Naive thymus-derived CD4-positive, alpha-beta T cell (primary cell): ENCODE results near the gene FRK. TPM values are rescaled to one million over a fixed set of nuclear protein-coding genes. Genes with fewer than 3 reads are reported as not detected.
"Not testable (repeated sequence)": the region's sequence is repeated elsewhere in the genome, so short reads cannot be mapped to it uniquely, and the experiment has no call there.

Experiments
- ATAC-seq: fragments of 150-1000 bp; cut with Tn5 transposase; 2 replicates; pipeline ENCODE4 v1.10.0; 2021; ENCODE audit warnings: mild to moderate bottlenecking, moderate library complexity
- CTCF ChIA-PET: fragments of 350-600 bp; sonication (Branson Sonifier 250); formaldehyde crosslinking; loops from one replicate; lab custom pipeline; 2021; ENCODE audit warnings: antibody characterized with exemption; lab: Charles Lee
- POLR2A ChIA-PET: fragments of 350-600 bp; sonication (Branson Sonifier 250); formaldehyde crosslinking; loops from one replicate; lab custom pipeline; 2021; ENCODE audit warnings: antibody characterized with exemption, inconsistent platforms; lab: Charles Lee
- DNase-seq, 9 donors: peaks; one replicate each; pipeline versions ENCODE4 v3.0.0 to v3.0.0-alpha.2; 2020 to 2022; ENCODE audit warnings: mixed read lengths in 1 of 9
- H3K27ac ChIP-seq: one replicate; pipeline ENCODE4 v1.7.0; 2013; ENCODE audit warnings: mild to moderate bottlenecking, low read depth, low read length, moderate library complexity
- H3K27me3 ChIP-seq, 2 donors: one replicate each; pipeline ENCODE4 v1.7.0; 2013; ENCODE audit warnings: low read length in 2 of 2, mild to moderate bottlenecking in 2 of 2, moderate library complexity in 2 of 2; ENCODE audit not compliant: control insufficient read depth in 2 of 2, insufficient read depth in 2 of 2
- H3K36me3 ChIP-seq, 3 experiments: 1 replicate in 2 of 3; 2 replicates in 1 of 3; pipeline ENCODE4 v1.7.0; 2013; ENCODE audit warnings: low read length in 3 of 3, mild to moderate bottlenecking in 3 of 3, moderate library complexity in 1 of 3; ENCODE audit not compliant: insufficient read depth in 3 of 3, control insufficient read depth in 2 of 3
- H3K4me1 ChIP-seq, 2 donors: one replicate each; pipeline ENCODE4 v1.7.0; 2013; ENCODE audit warnings: low read length in 2 of 2, mild to moderate bottlenecking in 2 of 2, moderate library complexity in 1 of 2; ENCODE audit not compliant: control insufficient read depth in 2 of 2, insufficient read depth in 2 of 2
- H3K4me3 ChIP-seq: 2 replicates; pipeline ENCODE4 v1.7.0; 2013; ENCODE audit warnings: mild to moderate bottlenecking, low read length
- H3K9me3 ChIP-seq, 3 experiments: 1 replicate in 2 of 3; 2 replicates in 1 of 3; pipeline ENCODE4 v1.7.0; 2013; ENCODE audit warnings: low read length in 3 of 3; ENCODE audit not compliant: control insufficient read depth in 2 of 3
- H3K27ac Mint-ChIP-seq, 9 donors: one replicate each; pipeline ENCODE4 v1.8.0; 2020 to 2022; ENCODE audit warnings: mixed read lengths in 9 of 9, mild to moderate bottlenecking in 8 of 9, moderate library complexity in 5 of 9, inconsistent platforms in 2 of 9
- H3K27me3 Mint-ChIP-seq, 5 donors: one replicate each; pipeline ENCODE4 v1.8.0; 2021 to 2022; ENCODE audit warnings: mixed read lengths in 5 of 5, mild to moderate bottlenecking in 1 of 5
- H3K36me3 Mint-ChIP-seq, 5 donors: one replicate each; pipeline ENCODE4 v1.8.0; 2020 to 2022; ENCODE audit warnings: mixed read lengths in 5 of 5, mild to moderate bottlenecking in 3 of 5, inconsistent platforms in 1 of 5
- H3K4me1 Mint-ChIP-seq, 7 donors: one replicate each; pipeline ENCODE4 v1.8.0; 2020 to 2022; ENCODE audit warnings: mixed read lengths in 7 of 7, mild to moderate bottlenecking in 3 of 7, inconsistent platforms in 1 of 7
- H3K4me3 Mint-ChIP-seq, 10 donors: one replicate each; pipeline ENCODE4 v1.8.0; 2020 to 2022; ENCODE audit warnings: mild to moderate bottlenecking in 10 of 10, mixed read lengths in 10 of 10, moderate library complexity in 6 of 10, inconsistent platforms in 2 of 10
- H3K9me3 Mint-ChIP-seq, 11 donors: one replicate each; pipeline ENCODE4 v1.8.0; 2020 to 2022; ENCODE audit warnings: mixed read lengths in 11 of 11, mild to moderate bottlenecking in 4 of 11, inconsistent platforms in 1 of 11, moderate library complexity in 1 of 11
- intact Hi-C, 2 donors: fragments of 100-400 bp; cut with micrococcal nuclease; formaldehyde crosslinking; loops; one replicate each; pipeline ENCODE4 v1.15.1; 2023
- polyA plus RNA-seq, 2 donors: library from polyadenylated mRNA; unstranded; fragments of 300-500 nt; fragmentation: Illumina TruSeq; gene quantifications; one replicate each; pipeline ENCODE4 v1.2.3, GENCODE V29; 2021
- total RNA-seq, 6 experiments: library from RNA in 5 of 6; stranded (reverse) in 5 of 6; gene quantifications; 1 replicate in 5 of 6; 2 replicates in 1 of 6; pipeline ENCODE4 v1.2.3 and lab custom pipeline; 2021 to 2026

Gene FRK
- total and polyA plus RNA-seq, 7 experiments from 2014 or later, result 0.02 to 0.05 (median 0.04) TPM; not detected in 3

DNA sequence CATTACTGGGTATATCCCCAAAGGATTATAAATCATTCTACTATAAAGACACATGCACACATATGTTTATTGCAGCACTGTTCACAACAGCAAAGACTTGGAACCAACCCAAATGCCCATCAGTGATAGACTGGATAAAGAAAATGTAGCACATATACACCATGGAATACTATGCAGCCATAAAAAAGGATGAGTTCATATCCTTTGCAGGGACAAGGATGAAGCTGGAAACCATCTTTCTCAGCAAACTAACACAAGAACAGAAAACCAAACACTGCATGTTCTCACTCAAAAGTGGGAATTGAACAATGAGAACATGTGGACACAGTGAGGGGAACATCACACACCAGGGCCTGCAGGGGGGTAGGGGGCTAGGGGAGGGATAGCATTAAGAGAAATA, 14.4 kb downstream of the FRK start:
- H3K27me3 ChIP-seq, H3K36me3 ChIP-seq, intact Hi-C loops, CTCF ChIA-PET, POLR2A ChIA-PET, H3K27ac Mint-ChIP-seq, H3K9me3 Mint-ChIP-seq, H3K4me1 Mint-ChIP-seq, H3K36me3 Mint-ChIP-seq, H3K27ac ChIP-seq, H3K4me3 ChIP-seq, DNase-seq, ATAC-seq, H3K4me1 ChIP-seq, H3K4me3 Mint-ChIP-seq, H3K9me3 ChIP-seq: not testable (repeated sequence)
- peaks cover 4 to 63% (median 35%) of the 10 kb centered on the region in 5 donors for H3K27me3 Mint-ChIP-seq

DNA sequence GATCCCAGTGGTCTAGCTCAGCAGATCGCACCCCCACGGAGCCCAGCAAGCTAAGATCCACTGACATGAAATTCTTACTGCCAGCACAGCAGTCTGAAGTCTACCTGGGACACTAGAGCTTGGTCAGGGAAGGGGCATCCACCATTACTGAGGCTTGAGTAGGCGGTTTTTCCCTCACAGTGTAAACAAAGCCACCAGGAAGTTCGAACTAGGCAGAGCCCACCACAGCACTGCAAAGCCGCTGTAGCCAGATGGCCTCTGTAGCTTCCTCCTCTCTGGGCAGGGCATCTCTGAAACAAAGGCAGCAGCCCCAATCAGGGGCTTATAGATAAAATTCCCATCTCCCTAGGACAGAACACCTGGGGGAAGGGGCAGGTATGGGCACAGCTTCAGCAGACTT, 18.8 kb downstream of the FRK start:
- CTCF ChIA-PET, result no interaction called here
- POLR2A ChIA-PET, result no interaction called here
- no peaks in the 10 kb centered on the region for H3K4me1 ChIP-seq
- Mint-ChIP-seq H3K9me3 (peaks cover 0 to 8% (median 0%) of the 10 kb centered on the region in 11 donors), H3K27me3 (peaks cover 6 to 39% (median 20%) of the 10 kb centered on the region in 5 donors), H3K4me1 (no peaks in the 10 kb centered on the region), H3K4me3 (no peak overlapping the region), H3K27ac (no peak overlapping the region), H3K36me3 (no peaks in the 10 kb centered on the region)
- DNase-seq (no peak), ATAC-seq (no peak)
- H3K4me3 ChIP-seq, result no peak overlapping the region
- no peak overlapping the region for H3K27ac ChIP-seq
- intact Hi-C loops, result no loop called here
- no peaks in the 10 kb centered on the region for H3K27me3 ChIP-seq
- H3K9me3 ChIP-seq, result no peaks in the 10 kb centered on the region
- no peaks in the 10 kb centered on the region for H3K36me3 ChIP-seq

DNA sequence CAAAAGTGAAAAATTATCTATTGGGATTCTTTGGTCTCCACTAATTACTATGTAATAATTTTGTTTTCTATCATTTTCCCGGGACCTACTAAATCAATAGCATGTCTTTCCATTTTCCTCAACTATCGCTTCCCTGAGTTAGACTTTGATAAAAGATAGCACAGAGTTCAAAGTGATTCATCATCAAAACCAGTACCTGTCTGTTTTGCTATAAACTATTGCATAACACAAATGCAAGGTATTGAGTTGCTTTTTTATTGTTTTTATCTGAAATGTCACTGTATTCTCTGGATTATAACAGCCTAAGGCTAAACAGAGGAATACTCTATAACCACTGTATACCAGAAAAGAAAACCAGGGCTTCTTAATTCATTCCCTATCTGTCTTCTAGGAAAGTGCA, 19.7 kb downstream of the FRK start:
- no peak overlapping the region for H3K4me3 ChIP-seq
- H3K36me3 ChIP-seq, result no peaks in the 10 kb centered on the region
- no peak overlapping the region for H3K27ac ChIP-seq
- peaks cover 7 to 39% (median 25%) of the 10 kb centered on the region in 5 donors for H3K27me3 Mint-ChIP-seq
- H3K4me1 Mint-ChIP-seq, result no peaks in the 10 kb centered on the region
- DNase-seq (no peak), ATAC-seq (no peak)
- intact Hi-C loops, result no loop called here
- no peak overlapping the region for H3K27ac Mint-ChIP-seq
- ChIA-PET CTCF (no interaction called here), POLR2A (no interaction called here)
- no peaks in the 10 kb centered on the region for H3K9me3 ChIP-seq
- no peaks in the 10 kb centered on the region for H3K36me3 Mint-ChIP-seq
- H3K4me1 ChIP-seq, result no peaks in the 10 kb centered on the region
- H3K27me3 ChIP-seq, result no peaks in the 10 kb centered on the region
- no peak overlapping the region for H3K4me3 Mint-ChIP-seq
- peaks cover 0 to 8% (median 0%) of the 10 kb centered on the region in 11 donors for H3K9me3 Mint-ChIP-seq

DNA sequence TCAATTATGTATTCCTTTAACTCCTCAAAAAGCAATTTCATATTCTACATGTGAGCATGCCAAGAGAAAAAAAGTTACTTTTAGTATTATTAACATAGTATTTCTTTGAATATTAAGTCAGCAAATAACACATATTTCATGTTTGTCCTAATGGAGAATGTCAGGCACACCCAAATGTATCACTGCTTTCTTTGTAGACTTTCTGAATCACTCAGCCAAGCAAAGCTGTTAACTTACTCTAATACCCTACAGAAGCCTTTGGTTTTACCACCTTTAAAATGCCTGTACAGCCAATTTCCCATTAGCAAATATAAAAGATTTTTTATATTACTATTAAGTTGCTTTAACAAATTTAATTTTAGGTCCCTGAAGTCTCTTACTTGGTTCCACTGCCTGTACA, 23.8 kb downstream of the FRK start:
- no peaks in the 10 kb centered on the region for H3K36me3 ChIP-seq
- Mint-ChIP-seq H3K27ac (no peak overlapping the region), H3K4me1 (no peaks in the 10 kb centered on the region), H3K4me3 (no peak overlapping the region), H3K9me3 (peaks cover 0 to 3% (median 0%) of the 10 kb centered on the region in 11 donors), H3K27me3 (peaks cover 8 to 24% (median 14%) of the 10 kb centered on the region in 5 donors), H3K36me3 (no peaks in the 10 kb centered on the region)
- no peak for ATAC-seq
- no peak overlapping the region for H3K27ac ChIP-seq
- intact Hi-C loops, result no loop called here
- H3K4me3 ChIP-seq, result no peak overlapping the region
- ChIA-PET CTCF (no interaction called here), POLR2A (interaction anchor here (1.3 kb wide), 1 partner anchor 11 kb away, joined by 4 read pairs; no protein-coding TSS in a partner anchor)
- H3K27me3 ChIP-seq, result peaks cover 0 to 3% of the 10 kb centered on the region in 2 donors
- no peaks in the 10 kb centered on the region for H3K4me1 ChIP-seq
- H3K9me3 ChIP-seq, result no peaks in the 10 kb centered on the region
- no peak for DNase-seq

DNA sequence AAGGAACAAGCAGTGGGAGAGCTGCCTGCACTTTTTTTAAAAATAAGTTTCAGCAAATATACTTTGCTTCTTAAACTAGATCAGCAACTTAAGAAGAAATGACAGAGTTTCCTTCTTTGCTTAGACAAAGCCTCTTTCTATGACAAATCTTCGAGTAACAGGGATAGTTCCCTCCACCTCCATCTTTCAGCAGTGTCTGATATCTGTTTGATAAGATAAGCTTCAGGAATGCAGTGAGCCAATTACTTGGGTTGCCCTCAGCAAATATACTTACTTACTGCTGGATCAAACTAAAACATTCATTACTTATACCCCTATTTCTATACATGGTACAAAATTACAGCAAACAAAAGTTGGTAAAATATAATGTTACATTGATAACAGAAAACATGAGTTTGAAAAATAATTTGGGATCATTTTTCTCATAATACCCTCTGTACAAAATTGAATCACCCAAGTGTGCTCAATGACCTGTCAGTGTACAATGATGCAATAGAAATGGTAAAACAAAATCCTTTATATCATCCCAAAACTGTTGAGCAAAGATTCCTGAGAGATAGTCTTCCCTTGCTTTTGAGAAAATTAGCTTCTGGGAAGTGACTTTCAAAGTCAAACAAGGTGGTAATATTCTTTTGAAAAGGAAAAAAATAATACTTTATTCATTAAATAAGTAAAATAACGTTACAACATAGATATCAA, 24.5 kb downstream of the FRK start:
- Mint-ChIP-seq H3K4me3 (no peak overlapping the region), H3K27me3 (peaks cover 10 to 17% (median 16%) of the 10 kb centered on the region in 5 donors), H3K27ac (no peak overlapping the region), H3K4me1 (no peaks in the 10 kb centered on the region), H3K36me3 (no peaks in the 10 kb centered on the region), H3K9me3 (peaks cover 0 to under 1% (median 0%) of the 10 kb centered on the region in 11 donors)
- DNase-seq, result no peak
- Histone ChIP-seq H3K4me3 (no peak overlapping the region), H3K9me3 (no peaks in the 10 kb centered on the region), H3K4me1 (no peaks in the 10 kb centered on the region), H3K36me3 (no peaks in the 10 kb centered on the region), H3K27me3 (peaks cover 0 to 3% of the 10 kb centered on the region in 2 donors), H3K27ac (no peak overlapping the region)
- ATAC-seq, result no peak
- POLR2A ChIA-PET, result interaction anchor here (1.3 kb wide), 1 partner anchor 11 kb away, joined by 4 read pairs; no protein-coding TSS in a partner anchor
- CTCF ChIA-PET, result no interaction called here
- intact Hi-C loops, result no loop called here

DNA sequence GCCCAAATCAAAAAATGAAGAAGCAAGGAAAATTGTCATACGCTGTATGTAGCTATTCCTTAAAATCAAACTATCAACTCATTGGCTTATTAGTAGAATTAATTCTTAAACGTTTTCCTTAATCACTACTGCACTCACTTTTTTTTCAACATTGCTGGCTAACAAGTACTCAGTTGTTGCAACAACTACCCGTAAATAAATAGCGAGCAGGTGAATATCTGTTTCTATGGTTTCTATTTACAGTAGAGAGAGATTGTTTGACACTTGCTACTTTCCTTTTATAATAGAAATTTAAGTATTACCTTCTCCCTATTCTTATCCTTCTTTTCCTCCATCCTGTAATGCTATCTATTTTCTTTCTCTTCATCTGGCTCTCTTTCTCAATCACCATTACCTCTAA, 25.1 kb downstream of the FRK start:
- DNase-seq (no peak), ATAC-seq (no peak)
- Histone ChIP-seq H3K36me3 (no peaks in the 10 kb centered on the region), H3K4me3 (no peak overlapping the region), H3K27me3 (peaks cover 0 to 3% of the 10 kb centered on the region in 2 donors), H3K27ac (no peak overlapping the region), H3K4me1 (no peaks in the 10 kb centered on the region), H3K9me3 (no peaks in the 10 kb centered on the region)
- no peak overlapping the region for H3K27ac Mint-ChIP-seq
- H3K4me1 Mint-ChIP-seq, result no peaks in the 10 kb centered on the region
- H3K4me3 Mint-ChIP-seq, result no peak overlapping the region
- ChIA-PET CTCF (no interaction called here), POLR2A (no interaction called here)
- peaks cover 10 to 16% (median 13%) of the 10 kb centered on the region in 5 donors for H3K27me3 Mint-ChIP-seq
- H3K36me3 Mint-ChIP-seq, result no peaks in the 10 kb centered on the region
- no peaks in the 10 kb centered on the region for H3K9me3 Mint-ChIP-seq
- intact Hi-C loops, result no loop called here

DNA sequence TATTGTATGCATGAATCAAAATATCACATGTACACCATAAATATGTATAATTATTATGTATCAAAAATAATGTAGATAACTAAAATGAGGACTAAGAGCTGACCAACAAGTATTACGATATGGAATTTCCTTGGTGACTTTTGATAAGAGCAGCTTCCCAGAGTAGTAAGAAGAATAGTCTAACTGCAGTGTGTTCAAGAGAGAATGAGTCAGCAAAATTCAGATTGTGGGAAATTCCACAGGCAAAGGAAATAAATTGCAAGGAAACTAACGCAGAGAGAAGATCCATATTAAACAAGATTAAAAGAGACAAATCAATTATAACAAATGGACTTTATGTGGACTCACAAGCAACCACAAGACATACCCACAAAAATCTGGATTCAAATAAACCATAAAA, 26.4 kb downstream of the FRK start:
- no peak overlapping the region for H3K4me3 Mint-ChIP-seq
- ChIA-PET POLR2A (no interaction called here), CTCF (no interaction called here)
- no peak overlapping the region for H3K27ac ChIP-seq
- no peaks in the 10 kb centered on the region for H3K4me1 ChIP-seq
- no peak overlapping the region for H3K27ac Mint-ChIP-seq
- no peaks in the 10 kb centered on the region for H3K36me3 Mint-ChIP-seq
- H3K4me1 Mint-ChIP-seq, result no peaks in the 10 kb centered on the region
- H3K27me3 ChIP-seq, result peaks cover 0 to 3% of the 10 kb centered on the region in 2 donors
- intact Hi-C loops, result no loop called here
- H3K36me3 ChIP-seq, result no peaks in the 10 kb centered on the region
- no peaks in the 10 kb centered on the region for H3K9me3 ChIP-seq
- ATAC-seq (no peak), DNase-seq (no peak)
- H3K4me3 ChIP-seq, result no peak overlapping the region
- no peaks in the 10 kb centered on the region for H3K9me3 Mint-ChIP-seq
- H3K27me3 Mint-ChIP-seq, result peaks cover 6 to 19% (median 10%) of the 10 kb centered on the region in 5 donors
